Activated T-cell treated with anti-CD3 and anti-CD28 coated beads, Interleukin-2, amount 50 U/mL, for 1 hour (primary cell): ENCODE results near the gene OLFML2B.

Experiments used
- DNase-seq: peaks from one replicate; pipeline ENCODE4 v3.0.0-alpha.2; 2020

The OLFML2B gene

DNA sequence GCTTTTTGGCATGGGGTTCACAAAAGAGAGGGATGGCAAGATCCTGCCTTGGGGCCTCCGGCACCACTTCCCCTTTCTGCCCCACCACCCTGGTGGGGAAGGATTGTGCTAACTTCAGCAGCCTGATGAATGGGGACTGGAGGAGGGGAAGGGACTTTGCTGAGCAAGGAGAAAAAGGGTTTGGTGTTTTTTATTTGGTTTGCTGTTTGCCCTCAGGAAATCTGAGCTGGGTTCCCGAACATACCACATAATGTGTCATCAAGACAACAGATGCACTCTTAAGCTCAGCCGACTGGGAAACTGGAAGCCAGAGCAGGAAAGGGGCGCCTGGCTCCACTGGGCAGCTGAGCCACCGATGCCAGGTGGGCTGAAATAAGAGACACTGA is 19.8 kb downstream of the OLFML2B start:
- DNase-seq: no peak

DNA sequence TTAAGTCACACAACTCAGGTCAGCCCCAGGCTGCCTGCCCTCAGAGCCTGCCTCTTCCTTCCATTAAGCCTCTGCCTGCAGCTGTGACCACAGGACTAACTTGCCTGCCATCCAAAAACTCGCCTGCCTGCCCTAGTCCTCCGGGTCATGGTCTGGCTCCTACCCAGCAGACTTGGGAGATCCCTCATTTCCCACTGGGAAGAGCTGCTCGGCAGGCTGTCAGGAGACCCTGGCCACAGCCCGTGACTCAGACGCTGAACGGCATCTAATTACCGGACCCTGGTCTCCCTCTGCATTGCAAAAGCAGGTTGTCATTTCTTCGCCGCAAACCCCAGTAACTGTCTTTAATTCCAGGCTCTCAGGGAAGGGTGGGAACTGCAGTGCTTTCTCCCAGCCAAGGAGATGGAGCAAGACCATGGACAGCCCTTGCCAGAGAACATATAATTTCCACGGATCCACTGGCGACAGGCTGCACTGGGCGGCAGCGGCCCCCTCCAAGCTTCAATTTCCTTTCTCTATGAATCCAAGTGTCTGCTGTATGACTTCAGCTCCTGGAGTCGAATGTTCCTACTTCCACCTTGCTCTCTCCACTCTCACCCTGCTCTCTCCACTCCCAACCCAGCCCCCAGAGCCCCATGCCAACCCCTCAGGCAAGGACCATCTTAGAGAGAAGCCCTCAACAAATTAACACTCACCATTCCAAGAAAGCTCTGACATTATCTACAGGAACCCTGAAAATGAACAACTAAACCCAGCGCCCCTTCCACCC is 20.4 kb downstream of the OLFML2B start:
- no peak for DNase-seq

DNA sequence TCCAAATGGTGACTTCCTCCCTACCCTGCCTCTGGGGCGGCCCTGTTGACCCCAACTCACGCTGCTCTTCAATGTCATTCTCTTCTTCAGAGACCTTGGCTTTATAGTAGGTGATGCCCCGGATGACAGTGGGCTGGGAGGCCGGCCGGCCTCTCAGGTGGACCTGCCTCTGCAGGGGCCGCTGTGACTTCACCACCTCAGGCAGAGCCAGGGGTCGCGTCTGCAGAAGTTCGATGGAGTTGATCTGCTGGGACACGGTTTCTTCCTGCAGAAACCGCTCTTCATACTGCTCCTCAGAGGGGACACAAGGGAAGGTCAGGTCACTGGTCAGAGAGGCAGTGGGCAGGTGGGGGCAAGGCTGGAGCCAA is 23.6 kb downstream of the OLFML2B start:
- no peak for DNase-seq

DNA sequence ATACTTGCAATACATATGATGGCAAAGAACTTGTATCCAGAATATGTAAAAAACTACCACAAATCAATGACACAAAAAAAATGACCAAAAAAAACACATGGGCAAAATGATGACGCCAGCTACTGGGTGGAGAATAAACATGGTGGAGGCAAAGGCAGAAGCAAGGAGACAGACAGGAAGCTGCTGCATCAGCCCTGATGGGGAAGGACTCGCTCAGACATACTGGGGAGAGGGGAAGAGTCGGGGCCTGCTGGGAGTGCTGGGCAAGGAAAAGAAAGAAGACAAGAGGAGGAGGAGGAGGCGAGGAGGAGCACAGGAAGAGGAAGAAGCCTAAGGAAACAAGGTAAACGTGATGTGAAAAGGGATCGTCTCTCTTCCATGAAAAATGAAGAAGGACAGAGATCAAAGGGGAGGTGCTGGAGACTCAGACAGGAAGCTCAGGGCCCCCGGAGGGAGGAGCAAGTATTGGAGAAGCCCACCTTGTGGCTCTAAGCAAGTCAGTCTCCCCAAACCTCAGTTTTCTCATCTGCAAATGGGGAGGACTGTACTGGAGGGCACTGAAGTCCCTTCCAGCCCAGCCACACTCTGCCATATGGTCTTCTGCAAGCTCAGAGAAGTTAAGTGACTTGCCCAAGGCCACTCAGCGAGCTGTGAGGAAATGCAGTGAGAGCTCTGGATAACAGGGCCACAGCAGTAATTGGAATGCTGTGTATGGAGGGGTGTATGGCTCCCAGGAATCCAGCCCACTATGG is 24.2 kb downstream of the OLFML2B start:
- no peak for DNase-seq

DNA sequence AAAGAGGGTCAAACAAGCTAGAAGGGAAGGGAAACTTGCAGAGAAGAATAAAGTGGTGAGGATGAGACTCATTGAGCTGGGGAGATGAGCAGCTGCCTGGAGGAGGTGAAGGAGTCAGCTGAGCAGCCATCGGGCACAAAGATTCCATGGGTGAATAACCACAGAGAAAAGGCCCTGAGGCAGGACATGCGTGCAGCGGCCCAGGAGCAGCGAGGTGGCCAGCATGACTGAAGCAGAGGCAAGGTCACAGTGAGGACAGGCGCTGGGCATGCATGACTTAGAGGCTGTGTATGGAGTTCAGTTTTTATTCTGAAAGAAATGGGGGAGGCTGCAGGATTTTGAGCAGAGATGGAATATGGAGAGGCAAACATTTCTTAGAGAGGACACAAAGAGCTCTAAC is 24.9 kb downstream of the OLFML2B start:
- no peak for DNase-seq

DNA sequence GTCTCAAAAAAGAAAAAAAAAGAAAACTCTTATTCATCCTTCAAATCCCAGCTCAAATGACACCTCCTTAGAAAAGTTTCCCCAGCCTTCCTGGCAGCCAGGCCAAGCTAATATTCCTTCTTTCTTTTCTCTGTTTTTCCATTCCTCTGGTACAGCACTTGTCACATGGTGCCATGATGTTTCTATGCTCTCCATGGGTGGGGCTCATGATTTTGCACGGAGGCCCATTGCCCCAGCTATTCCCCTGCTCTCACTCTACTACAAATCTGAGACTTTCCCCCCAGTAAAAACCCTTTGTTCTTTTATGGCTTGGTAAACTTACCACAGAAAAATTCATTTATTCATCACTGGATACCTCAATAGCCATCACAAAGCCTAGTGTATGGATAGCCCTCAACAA is 26.5 kb downstream of the OLFML2B start:
- no peak for DNase-seq

DNA sequence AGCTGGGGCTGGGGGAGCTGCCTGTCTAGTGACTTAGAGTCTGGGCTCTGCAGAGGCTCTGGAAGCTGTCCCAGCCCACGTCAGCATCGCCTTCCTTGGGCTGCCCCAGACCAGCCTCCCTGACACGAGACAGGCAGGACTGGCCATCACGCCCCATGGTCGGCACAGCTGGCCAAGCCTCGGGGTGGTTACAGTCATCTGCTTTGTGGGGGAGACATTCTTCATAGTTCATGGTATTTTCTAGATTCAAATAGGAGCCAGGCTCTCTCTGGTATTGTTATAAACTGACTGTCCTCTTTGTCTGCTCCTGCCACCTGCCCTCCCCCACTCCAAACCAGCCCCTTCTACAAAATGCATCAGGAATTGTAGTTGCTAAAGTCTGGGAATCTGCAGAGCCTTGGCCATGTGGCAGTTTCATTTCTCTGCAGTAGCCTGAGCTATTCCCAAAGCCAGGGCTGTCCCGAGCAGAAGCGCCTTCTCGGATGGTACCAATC is 29.4 kb downstream of the OLFML2B start:
- no peak for DNase-seq

DNA sequence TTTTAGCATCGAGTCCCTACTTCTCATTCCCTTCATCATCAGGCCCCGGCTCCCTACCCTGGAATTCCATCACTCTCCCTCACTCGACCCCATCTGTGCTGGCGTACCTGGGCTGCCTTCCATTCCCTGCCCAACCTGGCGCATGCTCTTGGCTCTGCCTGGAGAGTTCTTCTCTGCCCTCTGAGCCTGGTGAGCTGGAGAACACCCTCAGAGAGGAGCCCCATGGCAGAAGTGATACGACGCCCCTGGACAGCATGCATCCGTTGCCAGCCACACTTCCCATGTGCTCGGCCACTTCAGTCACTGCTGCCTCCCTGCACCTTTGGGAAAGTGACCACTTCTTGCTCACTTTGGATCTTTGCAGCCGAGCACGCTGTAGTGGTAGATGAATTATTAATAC is 30.1 kb downstream of the OLFML2B start:
- no peak for DNase-seq

DNA sequence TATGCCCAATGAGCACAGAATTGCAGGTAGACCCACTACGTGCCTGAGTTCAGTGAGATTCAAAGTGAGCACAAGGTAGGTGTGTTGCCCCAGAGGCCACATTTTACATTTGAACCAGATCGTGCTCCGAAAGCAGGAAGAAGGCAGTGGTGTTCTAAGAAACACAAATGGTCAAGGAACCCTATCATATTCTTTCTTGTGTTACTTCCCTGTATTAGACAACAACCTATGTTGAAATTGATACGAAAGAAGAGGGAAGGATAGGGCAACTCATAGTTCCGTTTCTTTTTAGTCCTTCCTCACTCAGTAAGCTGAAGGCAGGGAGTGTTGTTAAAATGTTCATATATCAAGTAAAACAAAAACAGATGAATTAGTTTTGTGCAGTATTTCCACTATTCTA is 33.9 kb downstream of the OLFML2B start:
- DNase-seq: no peak

DNA sequence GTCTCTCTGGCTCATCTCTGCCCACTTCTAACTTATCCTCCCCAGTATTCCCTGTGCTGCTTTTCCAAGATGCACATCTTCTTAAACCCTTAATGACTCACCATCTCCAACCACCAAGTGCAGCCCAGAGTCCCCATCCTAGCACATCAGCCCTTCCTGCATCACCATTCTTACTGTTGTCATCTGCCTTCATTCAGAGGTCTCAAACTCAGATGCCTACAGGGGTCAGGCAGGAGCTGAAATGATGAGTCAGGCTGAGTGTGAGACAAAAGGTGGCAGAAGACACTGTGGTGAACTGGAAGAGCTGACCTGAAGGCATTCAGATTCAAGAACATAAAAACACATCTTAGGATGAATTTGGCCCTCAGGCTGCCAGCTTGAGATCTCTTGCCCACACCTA is 34.6 kb downstream of the OLFML2B start:
- DNase-seq: no peak

DNA sequence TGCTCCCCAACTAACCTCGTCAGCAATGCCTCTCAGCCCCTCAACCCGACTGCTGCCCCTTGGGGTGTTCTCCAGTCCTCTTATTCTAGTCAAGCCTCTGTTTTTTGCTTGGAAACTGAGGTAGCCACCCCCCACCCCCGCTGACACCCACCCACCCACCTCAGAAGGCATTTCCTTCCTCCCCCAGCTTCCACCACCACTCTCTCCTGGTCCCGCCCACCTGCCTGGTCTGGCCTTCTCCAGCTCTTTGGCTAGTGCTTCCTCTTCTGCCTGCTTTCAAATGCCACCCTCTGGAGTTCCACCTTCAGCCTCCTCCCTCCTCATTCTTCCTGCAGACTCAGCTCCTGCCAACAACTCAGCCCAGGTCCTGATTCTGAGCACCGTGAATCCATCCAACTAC is 35.3 kb downstream of the OLFML2B start:
- no peak for DNase-seq

DNA sequence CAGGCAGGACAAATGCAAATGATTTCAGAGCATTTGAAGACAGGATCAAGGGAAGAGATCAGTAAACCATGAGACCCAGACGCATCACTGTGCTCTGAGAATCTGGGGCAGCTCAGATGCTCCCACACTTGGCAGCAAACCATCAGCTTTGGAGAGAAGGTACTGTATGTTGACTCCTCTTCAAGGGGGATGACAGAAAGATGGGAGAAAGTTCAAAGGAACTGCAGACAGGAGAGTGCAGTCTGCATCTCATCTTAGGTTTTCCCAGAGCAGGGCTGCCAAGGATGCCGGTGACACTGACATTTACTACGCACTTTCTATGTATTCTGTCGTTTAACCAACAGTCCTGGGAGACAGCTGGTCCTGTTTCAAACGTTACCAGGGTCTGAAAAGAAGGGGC is 35.8 kb downstream of the OLFML2B start:
- no peak for DNase-seq

DNA sequence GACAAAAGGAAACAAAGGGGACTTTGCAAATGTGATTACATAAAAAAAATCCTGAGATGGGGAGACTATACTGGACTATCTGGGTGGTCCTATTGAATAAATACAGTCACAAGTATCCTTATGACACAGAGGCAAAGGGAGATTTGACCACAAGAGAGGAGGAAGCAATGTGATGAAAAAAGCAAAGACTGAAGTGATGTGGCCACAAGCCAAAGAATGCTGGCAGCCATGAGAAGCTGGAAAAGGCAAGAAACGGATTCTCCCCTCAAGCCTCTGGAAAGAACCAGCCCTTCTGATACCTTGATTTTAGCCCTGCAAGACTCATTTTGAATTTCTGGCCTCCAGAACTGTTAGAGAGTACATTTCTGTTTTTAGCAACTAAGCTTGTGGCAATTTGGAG is 36.4 kb downstream of the OLFML2B start:
- no peak for DNase-seq

DNA sequence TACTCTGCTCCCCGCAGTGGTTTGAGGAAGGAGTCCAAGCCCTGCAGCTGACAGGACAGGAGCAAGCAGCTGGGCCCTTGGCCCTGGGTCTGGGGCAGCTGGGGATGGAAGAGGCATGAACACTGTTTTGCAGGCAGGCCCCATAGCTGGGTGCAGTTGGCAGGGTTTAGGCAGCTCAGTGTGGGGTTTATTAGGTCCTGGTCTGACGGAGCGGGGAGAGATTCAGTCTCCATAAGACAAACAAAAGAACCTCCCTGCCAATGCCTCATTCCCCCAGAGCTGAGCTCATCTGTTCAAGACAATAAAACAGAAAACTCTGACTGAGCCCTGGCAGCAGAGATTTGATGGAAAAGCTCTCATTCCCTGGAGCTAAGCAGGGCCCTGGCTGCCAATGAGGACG is 37.3 kb downstream of the OLFML2B start:
- no peak for DNase-seq

DNA sequence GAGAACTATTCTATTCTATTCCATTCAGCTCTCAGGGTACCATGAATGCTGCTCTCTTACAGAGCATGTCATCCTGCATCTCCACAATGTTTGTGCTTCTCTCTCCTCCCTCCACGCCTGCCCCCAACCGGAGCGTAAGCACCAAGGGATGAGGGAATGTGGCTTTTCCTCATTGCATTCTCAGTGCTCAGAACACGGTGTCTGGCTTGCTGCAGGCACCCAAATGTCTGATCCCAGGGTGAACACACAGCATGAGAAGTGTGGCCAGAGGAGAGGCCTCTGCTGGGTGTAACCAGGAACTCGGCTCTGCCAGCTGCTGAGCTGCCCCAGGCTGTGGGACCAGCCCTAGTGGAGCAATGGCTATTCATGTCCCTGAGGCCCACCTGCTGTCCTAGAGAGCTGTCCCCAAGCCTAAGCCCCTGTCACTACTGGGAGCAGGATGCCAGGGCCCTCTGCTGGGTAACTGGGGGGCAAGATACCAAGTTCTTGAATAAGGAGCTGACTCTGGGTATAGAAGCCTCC is 38.3 kb downstream of the OLFML2B start:
- DNase-seq: no peak

DNA sequence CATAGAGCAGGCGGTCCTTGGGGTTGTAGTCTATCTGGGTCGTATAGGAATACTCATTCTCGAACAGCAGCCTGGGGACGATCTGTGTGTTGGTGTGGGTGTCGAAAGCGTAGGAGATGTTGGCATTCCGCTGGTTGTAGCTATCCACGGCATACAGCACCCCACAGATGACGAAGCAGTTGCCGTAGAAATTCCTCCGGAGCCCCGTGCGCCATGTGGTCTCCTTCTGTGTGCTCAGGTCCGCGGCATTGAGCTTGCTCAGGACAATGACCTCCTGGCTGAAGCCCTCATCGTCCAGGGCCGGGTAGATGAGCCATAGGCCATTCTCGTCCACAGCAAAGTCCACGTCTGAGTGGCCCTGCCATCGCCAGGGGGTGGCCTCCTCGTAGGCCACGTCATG is 39.9 kb downstream of the OLFML2B start:
- no peak for DNase-seq

DNA sequence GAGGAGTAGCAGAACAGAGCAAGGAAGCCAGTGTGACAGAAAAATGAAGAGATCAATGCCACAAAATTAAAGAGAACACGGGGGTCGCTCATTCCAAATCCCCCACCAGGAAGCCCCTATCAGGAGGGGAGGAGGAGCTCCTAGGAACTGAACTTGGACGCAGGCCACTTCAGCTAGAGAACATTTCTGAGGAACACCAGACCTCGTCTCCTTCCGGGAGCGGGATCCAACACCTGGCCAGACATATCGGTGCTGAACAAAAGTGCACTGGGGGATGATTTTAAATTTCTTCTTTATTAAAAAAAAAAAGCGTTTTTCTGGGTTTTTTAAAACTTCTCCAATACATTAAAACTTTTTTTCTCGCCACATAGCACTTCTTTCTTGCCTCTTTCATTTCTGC is 40.8 kb downstream of the OLFML2B start:
- DNase-seq: no peak

DNA sequence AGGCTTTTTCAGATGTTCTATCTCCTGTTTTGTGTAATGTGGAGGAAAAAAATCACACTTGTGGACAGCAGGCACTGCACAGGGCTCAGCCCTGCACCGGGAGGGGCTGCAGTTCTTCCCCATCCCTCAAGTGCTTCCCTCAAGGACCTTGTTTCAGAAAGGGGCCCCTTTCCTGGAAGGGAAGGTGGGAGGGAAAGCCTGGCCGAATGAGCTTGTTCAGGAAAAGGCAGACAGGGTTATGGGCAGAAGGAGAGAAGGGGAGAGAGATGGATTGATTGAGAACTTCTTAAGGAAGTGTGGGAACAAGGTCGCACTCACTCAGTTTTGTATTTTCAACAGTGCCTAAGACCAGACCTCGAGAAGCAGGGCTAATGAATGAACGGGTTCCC is 41.2 kb downstream of the OLFML2B start:
- DNase-seq: no peak

DNA sequence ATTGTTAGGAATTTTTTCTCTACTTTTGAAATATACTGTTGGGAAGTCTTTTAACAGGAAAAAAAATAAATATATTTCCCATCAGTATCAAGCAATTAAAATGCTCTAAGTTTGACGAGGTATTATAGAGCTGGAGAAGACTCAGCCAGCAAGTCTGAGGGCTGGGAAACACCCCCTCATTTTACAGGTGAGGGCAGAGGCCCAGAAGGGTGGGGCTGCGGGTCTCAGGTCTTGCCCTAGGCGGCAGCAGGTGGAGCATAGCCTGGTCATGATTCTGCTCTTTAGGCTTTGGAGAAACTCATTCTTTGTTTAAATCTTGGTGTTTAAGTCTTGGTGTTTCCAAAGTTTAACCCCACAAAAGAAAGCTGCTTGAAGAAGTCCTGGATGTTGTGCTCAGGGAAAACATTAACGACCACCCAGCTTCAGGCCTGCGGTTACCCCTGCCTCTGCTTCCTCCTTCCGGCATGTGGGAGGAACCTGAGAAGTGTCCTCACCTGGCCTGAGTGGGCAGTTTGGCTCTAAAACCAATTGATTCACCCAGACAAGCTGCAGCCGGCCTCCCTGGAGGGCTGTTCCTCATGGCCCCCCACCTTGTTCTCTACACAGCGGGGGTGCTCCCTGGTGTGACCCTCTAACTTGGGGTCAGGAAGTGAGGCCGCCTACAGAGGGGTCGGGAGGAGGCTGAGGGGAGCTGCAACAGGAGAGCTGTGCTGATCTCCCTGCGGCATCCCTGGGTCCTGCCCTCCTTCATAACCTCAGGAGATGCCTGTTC is 41.7 kb downstream of the OLFML2B start:
- DNase-seq: no peak

DNA sequence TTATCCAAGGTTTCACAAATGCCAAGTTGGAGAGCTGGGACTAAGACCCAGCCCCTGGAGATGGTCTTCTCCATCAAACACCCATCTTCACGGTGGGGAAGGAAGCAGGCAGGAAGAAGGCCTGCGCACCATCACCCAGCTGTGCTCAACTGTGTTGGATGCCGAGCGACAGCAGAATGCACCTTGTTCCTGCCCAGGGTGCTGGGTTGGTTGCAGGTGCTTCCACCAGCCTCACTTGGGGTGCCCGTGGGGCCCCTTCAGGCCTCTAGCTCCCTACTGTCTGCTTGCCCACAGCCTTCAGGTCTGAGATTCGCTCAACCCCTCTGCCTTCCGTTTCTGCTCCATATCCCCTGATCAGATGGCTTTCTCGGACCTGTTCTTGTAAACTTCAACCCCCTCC is 42.5 kb downstream of the OLFML2B start:
- no peak for DNase-seq

DNA sequence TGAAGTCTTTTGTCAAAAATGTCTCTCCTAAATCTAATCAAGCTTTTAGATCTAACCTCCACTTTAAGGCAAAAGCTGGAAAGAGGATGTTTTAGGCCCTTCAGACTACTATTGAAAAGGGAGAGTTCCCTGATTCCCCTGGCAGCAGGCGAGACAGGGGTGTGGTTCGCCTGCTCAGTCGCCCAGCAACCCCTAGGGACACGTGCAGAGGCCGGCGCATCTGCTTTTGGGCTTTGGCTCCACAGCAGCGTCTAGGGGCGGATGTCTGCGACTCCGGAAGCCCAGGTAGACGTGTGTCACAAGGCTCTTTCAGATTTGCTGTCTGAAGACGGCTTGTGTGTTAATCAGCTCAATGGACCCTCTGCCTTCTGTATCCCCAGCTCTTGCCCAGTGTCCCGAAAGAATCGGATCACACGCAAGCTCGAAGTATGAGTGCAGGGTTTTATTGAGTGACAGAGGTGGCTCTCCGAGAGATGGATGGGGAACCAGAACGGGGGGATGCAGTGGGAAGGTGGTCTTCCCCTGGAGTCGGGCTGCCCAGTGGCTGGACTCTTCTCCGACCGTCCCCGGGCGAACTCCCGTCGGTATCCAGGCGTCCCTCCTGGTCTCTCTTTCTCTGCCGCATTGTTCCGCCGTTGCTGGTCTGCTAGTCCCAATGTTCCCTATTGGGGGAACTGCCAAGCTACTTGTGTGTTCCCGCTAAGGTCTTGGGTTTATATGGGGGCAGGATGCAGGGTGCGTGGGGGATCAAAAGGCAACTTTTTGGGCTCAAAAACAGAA is 45.5 kb downstream of the OLFML2B start:
- no peak for DNase-seq

DNA sequence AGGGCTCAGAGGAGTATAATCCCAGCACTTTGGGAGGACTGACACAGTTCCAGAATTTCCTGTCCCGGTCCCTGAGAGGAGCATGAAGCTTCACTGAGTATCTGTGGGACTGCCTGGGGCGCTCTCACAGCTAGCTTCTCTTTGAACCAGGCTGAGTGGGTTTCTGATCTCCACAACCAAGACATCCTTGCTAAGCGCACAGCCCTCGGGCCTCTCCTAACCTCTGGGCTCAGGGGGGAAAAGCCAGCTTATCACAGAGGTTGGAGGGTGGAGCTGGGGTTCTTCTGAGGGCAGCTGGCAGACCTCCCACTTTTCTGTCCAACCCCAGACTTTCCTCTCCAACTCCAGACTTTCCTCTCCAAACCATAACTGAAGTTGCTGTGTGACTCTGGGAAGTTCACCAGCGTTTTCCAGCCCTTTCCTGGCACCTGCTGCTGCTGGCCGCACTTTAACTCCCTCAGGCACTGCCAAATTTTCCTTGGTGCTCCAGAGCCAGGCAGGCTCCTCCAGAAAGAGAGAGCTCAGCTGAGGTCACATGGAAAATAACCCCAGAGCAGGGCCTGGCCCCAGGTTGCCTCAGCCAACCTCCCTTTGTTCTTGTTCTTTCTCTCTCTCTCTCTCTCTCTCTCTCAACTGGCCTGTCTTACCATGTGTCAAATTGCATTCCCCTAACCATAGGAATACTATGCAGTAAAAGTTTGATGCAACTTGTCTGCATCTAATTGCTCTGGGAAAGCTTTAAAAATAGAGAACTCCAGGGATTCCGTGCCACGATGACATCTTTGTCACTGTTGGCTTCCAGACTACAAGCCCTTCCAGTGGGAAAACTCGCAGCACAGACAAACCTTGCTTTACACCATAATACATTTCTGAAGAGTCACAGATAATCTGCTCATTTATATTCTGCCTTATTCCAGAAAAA is 49.5 kb downstream of the OLFML2B start:
- DNase-seq: no peak
